Loucy (cell line): ENCODE results near the gene MIGA2.

Source experiments
- CTCF ChIP-seq: fragments of 200-600 bp; sonication (generic); conservative IDR thresholded peaks from 2 replicates; pipeline ENCODE4 v1.5.1; 2014; ENCODE audit warnings: mild to moderate bottlenecking, antibody characterized with exemption, low read length
- EZH2phosphoT487 ChIP-seq: fragments of 200-600 bp; IDR thresholded peaks from 2 replicates; pipeline ENCODE4 v1.6.1; 2018; ENCODE audit warnings: antibody characterized with exemption, mild to moderate bottlenecking, moderate library complexity, borderline replicate concordance

- no peak for TF ChIP-seq CTCF
- TF ChIP-seq EZH2phosphoT487, result no peak
Observed at GRCh38 chr9:129063061-129063460, 26.6 kb downstream of the MIGA2 start.
